ENCODE measurements around the gene DNAJC18.

DNA sequence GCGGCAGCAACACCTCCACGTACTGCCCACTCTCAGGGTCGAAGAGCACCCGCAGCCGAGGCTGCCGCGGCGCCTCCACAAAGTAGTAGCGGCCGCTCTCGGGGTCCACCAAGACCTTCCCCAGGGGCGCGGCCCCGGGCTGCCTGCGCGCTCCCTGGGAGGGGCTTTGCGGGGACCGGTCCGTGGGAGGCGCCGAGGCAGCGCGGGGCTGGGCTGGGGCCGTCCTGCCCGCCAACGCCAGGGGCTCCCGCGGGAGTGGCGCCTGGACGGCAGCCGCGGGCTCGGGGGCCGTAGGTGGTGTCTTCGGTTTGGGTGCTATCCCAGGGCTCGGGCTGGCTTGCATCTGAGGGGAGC, 47.0 kb downstream of the DNAJC18 start:
- TF ChIP-seq, protein P1, sequence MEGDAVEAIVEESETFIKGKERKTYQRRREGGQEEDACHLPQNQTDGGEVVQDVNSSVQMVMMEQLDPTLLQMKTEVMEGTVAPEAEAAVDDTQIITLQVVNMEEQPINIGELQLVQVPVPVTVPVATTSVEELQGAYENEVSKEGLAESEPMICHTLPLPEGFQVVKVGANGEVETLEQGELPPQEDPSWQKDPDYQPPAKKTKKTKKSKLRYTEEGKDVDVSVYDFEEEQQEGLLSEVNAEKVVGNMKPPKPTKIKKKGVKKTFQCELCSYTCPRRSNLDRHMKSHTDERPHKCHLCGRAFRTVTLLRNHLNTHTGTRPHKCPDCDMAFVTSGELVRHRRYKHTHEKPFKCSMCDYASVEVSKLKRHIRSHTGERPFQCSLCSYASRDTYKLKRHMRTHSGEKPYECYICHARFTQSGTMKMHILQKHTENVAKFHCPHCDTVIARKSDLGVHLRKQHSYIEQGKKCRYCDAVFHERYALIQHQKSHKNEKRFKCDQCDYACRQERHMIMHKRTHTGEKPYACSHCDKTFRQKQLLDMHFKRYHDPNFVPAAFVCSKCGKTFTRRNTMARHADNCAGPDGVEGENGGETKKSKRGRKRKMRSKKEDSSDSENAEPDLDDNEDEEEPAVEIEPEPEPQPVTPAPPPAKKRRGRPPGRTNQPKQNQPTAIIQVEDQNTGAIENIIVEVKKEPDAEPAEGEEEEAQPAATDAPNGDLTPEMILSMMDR (tag by site-specific recombination; IDR thresholded peaks at IDR 0.05) = no peak
- TF ChIP-seq YY1 (tag by site-specific recombination; IDR thresholded peaks at IDR 0.05) (no peak), ZNF221 (tag by site-specific recombination; IDR thresholded peaks at IDR 0.05; ENCODE audit: borderline replicate concordance) (no peak), ZNF560 (tag by site-specific recombination; IDR thresholded peaks at IDR 0.05; ENCODE audit: borderline replicate concordance) (no peak), ZNF707 (tag by site-specific recombination; IDR thresholded peaks at IDR 0.05) (no peak), ZFP37 (tag by site-specific recombination; IDR thresholded peaks at IDR 0.05) (no peak), ZNF140 (tag by site-specific recombination; IDR thresholded peaks at IDR 0.05) (no peak), TCF7L2 (IDR thresholded peaks at IDR 0.05; ENCODE audit: borderline replicate concordance, low read depth, low read length) (no peak), ZNF292 (tag by site-specific recombination; IDR thresholded peaks at IDR 0.05; ENCODE audit: borderline replicate concordance, low read depth) (no peak), SALL2 (tag by site-specific recombination; IDR thresholded peaks at IDR 0.05; ENCODE audit: borderline replicate concordance) (no peak)
- TF ChIP-seq, protein P2, sequence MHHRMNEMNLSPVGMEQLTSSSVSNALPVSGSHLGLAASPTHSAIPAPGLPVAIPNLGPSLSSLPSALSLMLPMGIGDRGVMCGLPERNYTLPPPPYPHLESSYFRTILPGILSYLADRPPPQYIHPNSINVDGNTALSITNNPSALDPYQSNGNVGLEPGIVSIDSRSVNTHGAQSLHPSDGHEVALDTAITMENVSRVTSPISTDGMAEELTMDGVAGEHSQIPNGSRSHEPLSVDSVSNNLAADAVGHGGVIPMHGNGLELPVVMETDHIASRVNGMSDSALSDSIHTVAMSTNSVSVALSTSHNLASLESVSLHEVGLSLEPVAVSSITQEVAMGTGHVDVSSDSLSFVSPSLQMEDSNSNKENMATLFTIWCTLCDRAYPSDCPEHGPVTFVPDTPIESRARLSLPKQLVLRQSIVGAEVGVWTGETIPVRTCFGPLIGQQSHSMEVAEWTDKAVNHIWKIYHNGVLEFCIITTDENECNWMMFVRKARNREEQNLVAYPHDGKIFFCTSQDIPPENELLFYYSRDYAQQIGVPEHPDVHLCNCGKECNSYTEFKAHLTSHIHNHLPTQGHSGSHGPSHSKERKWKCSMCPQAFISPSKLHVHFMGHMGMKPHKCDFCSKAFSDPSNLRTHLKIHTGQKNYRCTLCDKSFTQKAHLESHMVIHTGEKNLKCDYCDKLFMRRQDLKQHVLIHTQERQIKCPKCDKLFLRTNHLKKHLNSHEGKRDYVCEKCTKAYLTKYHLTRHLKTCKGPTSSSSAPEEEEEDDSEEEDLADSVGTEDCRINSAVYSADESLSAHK (tag by site-specific recombination; IDR thresholded peaks at IDR 0.05) = no peak

Data from HEK293 (cell line).